ENCODE measurements around the gene CIB2.

GRCh38 chr15:78065973-78066946 is 65.0 kb downstream of the CIB2 start:
- TF ChIP-seq TAF1 (IDR thresholded peaks at IDR 0.05; ENCODE audit: borderline replicate concordance, insufficient read depth, low read length) (no peak), POLR2AphosphoS5 (IDR thresholded peaks at IDR 0.05; ENCODE audit: low read depth, low read length) (no peak), SIN3A (IDR thresholded peaks at IDR 0.05; ENCODE audit: borderline replicate concordance, insufficient read depth, low read length) (no peak)

Data from PFSK-1 (cell line).